ENCODE measurements around the gene GLI1. TPM values are rescaled to one million over a fixed set of nuclear protein-coding genes. Genes with fewer than 3 reads are reported as not detected.

The GLI1 gene
- total RNA-seq, 2 experiments from 2014 or later, result 4.6 to 6.5 TPM

DNA sequence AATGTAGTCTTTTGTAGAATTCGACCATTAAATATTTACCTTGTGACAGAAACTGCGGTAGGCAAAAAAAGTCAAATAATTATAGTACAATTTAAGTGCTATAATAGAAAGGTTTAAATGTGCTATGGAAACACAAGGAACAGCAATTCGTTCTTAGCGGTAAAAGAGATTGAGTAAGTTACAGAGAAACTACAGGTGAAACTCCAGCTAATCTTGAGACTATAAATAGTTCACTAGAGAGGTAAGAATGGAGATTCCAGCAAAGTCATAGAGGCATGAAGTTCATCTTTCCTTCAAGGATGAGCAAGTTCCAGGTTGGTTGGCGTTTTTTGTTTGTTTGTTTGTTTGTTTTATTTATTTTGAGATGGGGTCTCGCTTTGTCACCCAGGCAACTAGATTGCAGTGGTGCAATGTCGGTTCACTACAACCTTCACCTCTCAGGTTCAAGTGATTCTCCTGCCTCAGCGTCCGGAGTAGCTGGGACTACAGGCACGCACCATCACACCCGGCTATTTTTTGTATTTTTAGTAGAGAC is 27.9 kb upstream of the GLI1 start:
- H2AFZ ChIP-seq (ENCODE audit: low read length), result peak overlapping the region; percentile 83; the same call in 1 of the 2 replicates
- DNase-seq (ENCODE audit: low spot score), result no peak
- H3K4me3 ChIP-seq (ENCODE audit: low read depth, low read length, poor library complexity, severe bottlenecking), result peak overlapping the region; percentile 70
- BruUV-seq (replicated peaks), result no TSS peak
- H3K9me2 ChIP-seq (ENCODE audit: insufficient read depth, low read length), result no peaks in the 10 kb centered on the region
- peak overlapping the region; percentile 59 for H3K27ac ChIP-seq (ENCODE audit: low read depth, low read length, poor library complexity, severe bottlenecking)
- H3K4me1 ChIP-seq (ENCODE audit: insufficient read depth, low read length, poor library complexity, severe bottlenecking), result peaks cover 30% of the 10 kb centered on the region
- H3K79me2 ChIP-seq (ENCODE audit: insufficient read depth, low read depth, low read length), result peaks cover 14% of the 10 kb centered on the region
- H3K4me2 ChIP-seq (ENCODE audit: low read length), result peak overlapping the region; percentile 78
- H3K9me3 ChIP-seq (ENCODE audit: low read length), result no peaks in the 10 kb centered on the region
- POLR2A ChIA-PET, result interaction anchor here (0.6 to 1.9 kb wide), 2 partner anchors 21 to 731 kb away, joined by 6 to 8 read pairs; no protein-coding TSS in a partner anchor
- TF ChIP-seq, protein P1, sequence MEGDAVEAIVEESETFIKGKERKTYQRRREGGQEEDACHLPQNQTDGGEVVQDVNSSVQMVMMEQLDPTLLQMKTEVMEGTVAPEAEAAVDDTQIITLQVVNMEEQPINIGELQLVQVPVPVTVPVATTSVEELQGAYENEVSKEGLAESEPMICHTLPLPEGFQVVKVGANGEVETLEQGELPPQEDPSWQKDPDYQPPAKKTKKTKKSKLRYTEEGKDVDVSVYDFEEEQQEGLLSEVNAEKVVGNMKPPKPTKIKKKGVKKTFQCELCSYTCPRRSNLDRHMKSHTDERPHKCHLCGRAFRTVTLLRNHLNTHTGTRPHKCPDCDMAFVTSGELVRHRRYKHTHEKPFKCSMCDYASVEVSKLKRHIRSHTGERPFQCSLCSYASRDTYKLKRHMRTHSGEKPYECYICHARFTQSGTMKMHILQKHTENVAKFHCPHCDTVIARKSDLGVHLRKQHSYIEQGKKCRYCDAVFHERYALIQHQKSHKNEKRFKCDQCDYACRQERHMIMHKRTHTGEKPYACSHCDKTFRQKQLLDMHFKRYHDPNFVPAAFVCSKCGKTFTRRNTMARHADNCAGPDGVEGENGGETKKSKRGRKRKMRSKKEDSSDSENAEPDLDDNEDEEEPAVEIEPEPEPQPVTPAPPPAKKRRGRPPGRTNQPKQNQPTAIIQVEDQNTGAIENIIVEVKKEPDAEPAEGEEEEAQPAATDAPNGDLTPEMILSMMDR (conservative IDR thresholded peaks at IDR 0.05; ENCODE audit: low read length), result no peak
- no peak for TF ChIP-seq EZH2phosphoT487 (IDR thresholded peaks at IDR 0.05; ENCODE audit: borderline replicate concordance, low read depth, low read length)
- no peaks in the 10 kb centered on the region for H4K20me1 ChIP-seq (ENCODE audit: insufficient read depth, low read length)
- CTCF ChIA-PET (ENCODE audit: unreplicated experiment), result no interaction called here
- intact Hi-C loops (cut with micrococcal nuclease; ENCODE audit: unreplicated experiment), result loop anchor here (1.0 kb wide), 1 partner anchor 46 kb away; no protein-coding TSS in a partner anchor
- H3K36me3 ChIP-seq (ENCODE audit: insufficient read depth, low read length), result no peaks in the 10 kb centered on the region

DNA sequence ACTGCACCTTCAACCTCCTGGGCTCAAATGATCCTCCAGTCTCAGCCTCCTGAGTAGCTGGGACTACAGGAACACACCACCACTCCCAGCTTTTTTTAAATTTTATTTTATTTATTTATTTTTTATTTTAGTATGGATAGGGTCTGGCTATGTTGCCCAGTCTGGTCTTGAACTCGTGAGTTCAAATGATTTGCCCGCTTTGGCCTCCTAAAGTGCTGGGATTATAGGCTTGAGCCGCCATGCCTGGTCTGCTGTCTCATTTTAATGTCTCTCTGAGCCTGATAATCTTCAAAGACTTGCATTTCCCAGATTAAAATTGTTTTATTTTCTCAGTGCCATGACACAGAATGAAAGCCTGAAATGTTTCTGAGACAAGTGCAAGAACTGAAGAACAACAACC is 26.2 kb upstream of the GLI1 start:
- H3K27ac ChIP-seq (ENCODE audit: low read depth, low read length, poor library complexity, severe bottlenecking), result no peak overlapping the region
- DNase-seq (ENCODE audit: low spot score), result no peak
- H3K4me1 ChIP-seq (ENCODE audit: insufficient read depth, low read length, poor library complexity, severe bottlenecking), result peaks cover 30% of the 10 kb centered on the region
- BruUV-seq (replicated peaks), result no TSS peak
- no peaks in the 10 kb centered on the region for H4K20me1 ChIP-seq (ENCODE audit: insufficient read depth, low read length)
- POLR2A ChIA-PET, result interaction anchor here (1.2 to 1.9 kb wide), 3 partner anchors 11 to 359 kb away, joined by 3 to 8 read pairs (median 3); no protein-coding TSS in a partner anchor
- intact Hi-C loops (cut with micrococcal nuclease; ENCODE audit: unreplicated experiment), result no loop called here
- peaks cover 14% of the 10 kb centered on the region for H3K79me2 ChIP-seq (ENCODE audit: insufficient read depth, low read depth, low read length)
- no peaks in the 10 kb centered on the region for H3K9me3 ChIP-seq (ENCODE audit: low read length)
- H3K9me2 ChIP-seq (ENCODE audit: insufficient read depth, low read length), result no peaks in the 10 kb centered on the region
- H3K4me2 ChIP-seq (ENCODE audit: low read length), result no peak overlapping the region
- no peaks in the 10 kb centered on the region for H3K36me3 ChIP-seq (ENCODE audit: insufficient read depth, low read length)
- CTCF ChIA-PET (ENCODE audit: unreplicated experiment), result no interaction called here
- H3K4me3 ChIP-seq (ENCODE audit: low read depth, low read length, poor library complexity, severe bottlenecking), result no peak overlapping the region
- TF ChIP-seq, protein P1 (conservative IDR thresholded peaks at IDR 0.05; ENCODE audit: low read length), result no peak
- TF ChIP-seq EZH2phosphoT487 (IDR thresholded peaks at IDR 0.05; ENCODE audit: borderline replicate concordance, low read depth, low read length), result no peak
- no peak overlapping the region for H2AFZ ChIP-seq (ENCODE audit: low read length)

DNA sequence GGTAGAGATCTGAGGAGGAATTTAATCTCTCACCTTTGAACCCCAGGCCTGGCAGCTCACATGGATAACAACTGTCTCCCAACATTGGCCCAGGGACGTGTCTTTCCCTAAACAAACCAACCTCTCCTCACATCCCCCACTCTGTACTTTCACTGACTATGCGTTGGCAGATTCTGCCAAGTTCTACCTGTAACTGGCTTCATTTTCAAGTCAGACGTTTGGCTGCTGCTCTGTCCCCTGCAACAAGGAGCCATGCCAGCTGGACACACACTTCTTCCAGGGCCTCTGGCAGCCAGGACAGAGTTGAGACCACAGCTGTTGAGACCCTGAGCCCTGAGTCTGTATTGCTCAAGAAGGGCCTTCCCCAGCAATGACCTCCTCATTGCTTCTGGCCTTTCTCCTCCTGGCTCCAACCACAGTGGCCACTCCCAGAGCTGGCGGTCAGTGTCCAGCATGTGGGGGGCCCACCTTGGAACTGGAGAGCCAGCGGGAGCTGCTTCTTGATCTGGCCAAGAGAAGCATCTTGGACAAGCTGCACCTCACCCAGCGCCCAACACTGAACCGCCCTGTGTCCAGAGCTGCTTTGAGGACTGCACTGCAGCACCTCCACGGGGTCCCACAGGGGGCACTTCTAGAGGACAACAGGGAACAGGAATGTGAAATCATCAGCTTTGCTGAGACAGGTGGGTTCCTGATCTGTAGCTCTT is 24.9 kb upstream of the GLI1 start, which contains the start of gene INHBC:
Gene INHBC, plus strand, starts transcription at position 268 of the 707 bp plus-strand sequence. Its CDS starts 103 bp downstream, at position 371.
- BruUV-seq (replicated peaks), result no TSS peak

More for the DNA sequence above, 24.9 kb upstream of the GLI1 start, which contains the start of gene INHBC:
- Histone ChIP-seq H3K79me2 (ENCODE audit: insufficient read depth, low read depth, low read length) (peaks cover 6% of the 10 kb centered on the region), H3K4me1 (ENCODE audit: insufficient read depth, low read length, poor library complexity, severe bottlenecking) (peaks cover 17% of the 10 kb centered on the region), H4K20me1 (ENCODE audit: insufficient read depth, low read length) (no peaks in the 10 kb centered on the region), H3K9me3 (ENCODE audit: low read length) (no peaks in the 10 kb centered on the region), H2AFZ (ENCODE audit: low read length) (peak within 1 kb of the TSS; percentile 62; the same call in 1 of the 2 replicates), H3K27ac (ENCODE audit: low read depth, low read length, poor library complexity, severe bottlenecking) (no peak within 1 kb of the TSS), H3K4me3 (ENCODE audit: low read depth, low read length, poor library complexity, severe bottlenecking) (no peak within 1 kb of the TSS), H3K36me3 (ENCODE audit: insufficient read depth, low read length) (no peaks in the 10 kb centered on the region), H3K4me2 (ENCODE audit: low read length) (no peak within 1 kb of the TSS), H3K9me2 (ENCODE audit: insufficient read depth, low read length) (no peaks in the 10 kb centered on the region)
- DNase-seq (ENCODE audit: low spot score), result no peak
- intact Hi-C loops (cut with micrococcal nuclease; ENCODE audit: unreplicated experiment), result no loop called here
- CTCF ChIA-PET (ENCODE audit: unreplicated experiment), result no interaction called here
- POLR2A ChIA-PET, result no interaction called here
- TF ChIP-seq, protein P1 (conservative IDR thresholded peaks at IDR 0.05; ENCODE audit: low read length), result no peak
- TF ChIP-seq EZH2phosphoT487 (IDR thresholded peaks at IDR 0.05; ENCODE audit: borderline replicate concordance, low read depth, low read length), result no peak
